HepG2 (cell line): ENCODE data around the gene GDF11. TPM values are rescaled to one million over a fixed set of nuclear protein-coding genes. Genes with fewer than 3 reads are reported as not detected.

Experiments
- CAMTA2 ChIP-seq: sonication (generic); formaldehyde crosslinking; IDR thresholded peaks from 2 replicates; pipeline ENCODE4 v1.4.0; 2020; ENCODE audit warnings: mild to moderate bottlenecking, missing genetic modification reagents, borderline replicate concordance
- DMAP1 ChIP-seq: IDR thresholded peaks from 2 replicates; pipeline ENCODE4 v1.6.1; 2016
- EED ChIP-seq: sonication (generic); formaldehyde crosslinking; IDR thresholded peaks from 2 replicates; pipeline ENCODE4 v1.5.0; 2020; ENCODE audit warnings: mild to moderate bottlenecking, missing genetic modification reagents
- FLYWCH1 ChIP-seq: sonication (generic); formaldehyde crosslinking; IDR thresholded peaks from 2 replicates; pipeline ENCODE4 v1.8.1; 2023; ENCODE audit warnings: mild to moderate bottlenecking, missing genetic modification reagents
- FOXM1 ChIP-seq: sonication (generic); formaldehyde crosslinking; IDR thresholded peaks from 2 replicates; pipeline ENCODE4 v1.5.0; 2020; ENCODE audit warnings: missing genetic modification reagents
- KLF15 ChIP-seq: sonication (generic); formaldehyde crosslinking; IDR thresholded peaks from 2 replicates; pipeline ENCODE4 v1.8.1; 2023; ENCODE audit warnings: borderline replicate concordance, mild to moderate bottlenecking, inconsistent platforms, missing genetic modification reagents, mixed read lengths
- MBD4 ChIP-seq: IDR thresholded peaks from 2 replicates; pipeline ENCODE4 v1.6.1; 2012; ENCODE audit warnings: low read length, inconsistent platforms, borderline replicate concordance
- NFATC3 ChIP-seq: sonication (generic); formaldehyde crosslinking; IDR thresholded peaks from 2 replicates; pipeline ENCODE4 v1.5.1; 2020; ENCODE audit warnings: mild to moderate bottlenecking, missing genetic modification reagents
- NR2C2 ChIP-seq: sonication (generic); formaldehyde crosslinking; IDR thresholded peaks from 2 replicates; pipeline ENCODE4 v1.4.0; 2020; ENCODE audit warnings: missing genetic modification reagents, mild to moderate bottlenecking, moderate library complexity, borderline replicate concordance
- RELA ChIP-seq: sonication (generic); formaldehyde crosslinking; IDR thresholded peaks from 2 replicates; pipeline ENCODE4 v1.4.0; 2020; ENCODE audit warnings: missing genetic modification reagents
- SMAD3 ChIP-seq: sonication (generic); formaldehyde crosslinking; IDR thresholded peaks from 2 replicates; pipeline ENCODE4 v1.4.0; 2020; ENCODE audit warnings: missing genetic modification reagents
- ZNF280B ChIP-seq: sonication (generic); formaldehyde crosslinking; IDR thresholded peaks from 2 replicates; pipeline ENCODE4 v1.5.0; 2020; ENCODE audit warnings: missing genetic modification reagents, mild to moderate bottlenecking, borderline replicate concordance
- ZNF30 ChIP-seq: sonication (generic); formaldehyde crosslinking; IDR thresholded peaks from 2 replicates; pipeline ENCODE4 v1.5.0; 2020; ENCODE audit warnings: mild to moderate bottlenecking, missing genetic modification reagents
- ZNF674 ChIP-seq: sonication (generic); formaldehyde crosslinking; IDR thresholded peaks from 2 replicates; pipeline ENCODE4 v1.5.0; 2020; ENCODE audit warnings: low read depth, mild to moderate bottlenecking, missing genetic modification reagents
- ZNF724P ChIP-seq: sonication (generic); formaldehyde crosslinking; IDR thresholded peaks from 2 replicates; pipeline ENCODE4 v1.8.0; 2022; ENCODE audit warnings: missing genetic modification reagents, borderline replicate concordance
- ZNF768 ChIP-seq: sonication (generic); formaldehyde crosslinking; IDR thresholded peaks from 2 replicates; pipeline ENCODE4 v1.4.0; 2020; ENCODE audit warnings: missing genetic modification reagents
- ZNF775 ChIP-seq: sonication (generic); formaldehyde crosslinking; IDR thresholded peaks from 2 replicates; pipeline ENCODE4 v1.4.0; 2020; ENCODE audit warnings: missing genetic modification reagents, mild to moderate bottlenecking, moderate library complexity, borderline replicate concordance
- ZSCAN30 ChIP-seq: sonication (generic); formaldehyde crosslinking; IDR thresholded peaks from 2 replicates; pipeline ENCODE4 v1.5.0; 2020; ENCODE audit warnings: mild to moderate bottlenecking, missing genetic modification reagents
- polyA plus RNA-seq, 8 experiments: library from polyadenylated mRNA; depleted of rRNA in 3 of 8; stranded (reverse) in 7 of 8; unstranded in 1 of 8; fragments of >200 nt; fragmentation: Illumina TruSeq in 4 of 8; extraction: Trizol in 4 of 8; gene quantifications; 2 replicates each; pipeline versions ENCODE4 v1.2.1 to v1.2.3, GENCODE V29; 2011 to 2016; ENCODE audit warnings: low read depth in 4 of 8, missing spikeins in 1 of 8, mixed read lengths in 1 of 8; ENCODE audit not compliant: insufficient read depth in 1 of 8
- total RNA-seq, 5 experiments: library from RNA; depleted of rRNA; stranded (reverse); fragments of >200 nt; fragmentation: Illumina TruSeq; extraction: Trizol; gene quantifications; 2 replicates each; pipeline ENCODE4 v1.2.3, GENCODE V29; 2016; ENCODE audit warnings: low read depth in 1 of 5
- TF ChIP-seq, protein P1 (sequence below): sonication (generic); formaldehyde crosslinking; IDR thresholded peaks from 2 replicates; pipeline ENCODE4 v1.5.1; 2020; ENCODE audit warnings: missing genetic modification reagents, mild to moderate bottlenecking, borderline replicate concordance
- TF ChIP-seq, protein P2 (sequence below): sonication (generic); formaldehyde crosslinking; IDR thresholded peaks from 2 replicates; pipeline ENCODE4 v1.8.1; 2022; ENCODE audit warnings: mild to moderate bottlenecking, missing genetic modification reagents
- TF ChIP-seq, protein P3 (sequence below): sonication (generic); formaldehyde crosslinking; IDR thresholded peaks from 2 replicates; pipeline ENCODE4 v1.5.0; 2020; ENCODE audit warnings: mild to moderate bottlenecking, missing genetic modification reagents, borderline replicate concordance

The GDF11 gene
- total and polyA plus RNA-seq, 2 of the 13 experiments (the other 11 are each of a cell fraction or from before 2014, with no cell fraction given) = 0.63 to 1.5 TPM

DNA sequence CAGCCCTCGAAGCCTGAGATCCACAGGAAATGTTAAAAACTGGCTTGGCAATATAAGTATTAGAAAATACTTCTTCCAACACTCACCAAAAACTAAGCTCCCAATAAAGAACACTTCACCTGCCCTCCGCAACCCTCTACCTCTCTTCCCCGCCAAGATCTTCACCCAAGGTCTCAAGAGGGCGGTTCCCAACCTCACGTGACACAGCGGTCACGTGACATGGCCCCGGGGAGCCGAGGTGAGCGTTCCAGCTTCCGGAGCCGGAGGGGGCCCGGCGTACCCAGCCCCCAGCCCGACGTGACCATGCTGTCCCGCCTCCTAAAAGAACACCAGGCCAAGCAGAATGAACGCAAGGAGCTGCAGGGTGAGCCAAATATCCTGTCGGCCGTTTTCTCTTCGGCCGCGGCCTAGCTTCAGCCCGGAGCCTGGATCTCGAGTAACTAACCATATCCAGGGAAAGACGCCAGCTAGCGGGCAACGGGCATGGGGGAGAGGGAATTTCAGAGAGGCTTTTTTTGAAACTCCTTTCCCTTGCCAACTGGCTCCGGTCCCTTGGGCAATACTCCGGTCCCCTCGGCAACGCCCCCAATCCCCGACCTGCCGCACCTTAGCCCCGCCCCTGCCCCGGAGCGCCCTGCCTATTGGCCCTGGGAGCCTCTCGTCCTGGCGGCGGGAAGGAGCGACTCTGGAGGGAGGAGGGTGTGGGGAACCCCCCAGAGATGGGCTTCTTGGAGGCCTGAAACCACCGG is 26.9 kb upstream of the GDF11 start, which contains the start of gene BLOC1S1 (continued):
- TF ChIP-seq, protein P1, sequence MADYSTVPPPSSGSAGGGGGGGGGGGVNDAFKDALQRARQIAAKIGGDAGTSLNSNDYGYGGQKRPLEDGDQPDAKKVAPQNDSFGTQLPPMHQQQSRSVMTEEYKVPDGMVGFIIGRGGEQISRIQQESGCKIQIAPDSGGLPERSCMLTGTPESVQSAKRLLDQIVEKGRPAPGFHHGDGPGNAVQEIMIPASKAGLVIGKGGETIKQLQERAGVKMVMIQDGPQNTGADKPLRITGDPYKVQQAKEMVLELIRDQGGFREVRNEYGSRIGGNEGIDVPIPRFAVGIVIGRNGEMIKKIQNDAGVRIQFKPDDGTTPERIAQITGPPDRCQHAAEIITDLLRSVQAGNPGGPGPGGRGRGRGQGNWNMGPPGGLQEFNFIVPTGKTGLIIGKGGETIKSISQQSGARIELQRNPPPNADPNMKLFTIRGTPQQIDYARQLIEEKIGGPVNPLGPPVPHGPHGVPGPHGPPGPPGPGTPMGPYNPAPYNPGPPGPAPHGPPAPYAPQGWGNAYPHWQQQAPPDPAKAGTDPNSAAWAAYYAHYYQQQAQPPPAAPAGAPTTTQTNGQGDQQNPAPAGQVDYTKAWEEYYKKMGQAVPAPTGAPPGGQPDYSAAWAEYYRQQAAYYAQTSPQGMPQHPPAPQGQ (CRISPR knock-in tag) = no peak
- TF ChIP-seq ZNF768 (CRISPR knock-in tag) (peak; percentile 66), FLYWCH1 (CRISPR knock-in tag) (no peak), RELA (CRISPR knock-in tag) (0 out of 2 replicates have a peak, but pooled peaks have one; percentile 73), NR2C2 (CRISPR knock-in tag) (peak; percentile 76; the same call in 1 of the 2 replicates), FOXM1 (CRISPR knock-in tag) (no peak), CAMTA2 (CRISPR knock-in tag) (no peak), EED (CRISPR knock-in tag) (0 out of 2 replicates have a peak, but pooled peaks have one; percentile 53), ZNF724P (CRISPR knock-in tag) (0 out of 2 replicates have a peak, but pooled peaks have one; percentile 41), ZNF775 (CRISPR knock-in tag) (no peak), ZSCAN30 (no peak), KLF15 (CRISPR knock-in tag) (peak; percentile 56; the same call in 1 of the 2 replicates), SMAD3 (CRISPR knock-in tag) (peak; percentile 53; the same call in 1 of the 2 replicates), ZNF280B (CRISPR knock-in tag) (peak; percentile 64; the same call in 1 of the 2 replicates), ZNF674 (CRISPR knock-in tag) (no peak), MBD4 (no peak), DMAP1 (CRISPR knock-in tag) (peak; percentile 80; the same call in 1 of the 2 replicates), ZNF30 (CRISPR knock-in tag) (no peak), NFATC3 (CRISPR knock-in tag) (no peak)
- TF ChIP-seq, protein P2, sequence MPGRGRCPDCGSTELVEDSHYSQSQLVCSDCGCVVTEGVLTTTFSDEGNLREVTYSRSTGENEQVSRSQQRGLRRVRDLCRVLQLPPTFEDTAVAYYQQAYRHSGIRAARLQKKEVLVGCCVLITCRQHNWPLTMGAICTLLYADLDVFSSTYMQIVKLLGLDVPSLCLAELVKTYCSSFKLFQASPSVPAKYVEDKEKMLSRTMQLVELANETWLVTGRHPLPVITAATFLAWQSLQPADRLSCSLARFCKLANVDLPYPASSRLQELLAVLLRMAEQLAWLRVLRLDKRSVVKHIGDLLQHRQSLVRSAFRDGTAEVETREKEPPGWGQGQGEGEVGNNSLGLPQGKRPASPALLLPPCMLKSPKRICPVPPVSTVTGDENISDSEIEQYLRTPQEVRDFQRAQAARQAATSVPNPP (CRISPR knock-in tag) = no peak
- TF ChIP-seq, protein P3, sequence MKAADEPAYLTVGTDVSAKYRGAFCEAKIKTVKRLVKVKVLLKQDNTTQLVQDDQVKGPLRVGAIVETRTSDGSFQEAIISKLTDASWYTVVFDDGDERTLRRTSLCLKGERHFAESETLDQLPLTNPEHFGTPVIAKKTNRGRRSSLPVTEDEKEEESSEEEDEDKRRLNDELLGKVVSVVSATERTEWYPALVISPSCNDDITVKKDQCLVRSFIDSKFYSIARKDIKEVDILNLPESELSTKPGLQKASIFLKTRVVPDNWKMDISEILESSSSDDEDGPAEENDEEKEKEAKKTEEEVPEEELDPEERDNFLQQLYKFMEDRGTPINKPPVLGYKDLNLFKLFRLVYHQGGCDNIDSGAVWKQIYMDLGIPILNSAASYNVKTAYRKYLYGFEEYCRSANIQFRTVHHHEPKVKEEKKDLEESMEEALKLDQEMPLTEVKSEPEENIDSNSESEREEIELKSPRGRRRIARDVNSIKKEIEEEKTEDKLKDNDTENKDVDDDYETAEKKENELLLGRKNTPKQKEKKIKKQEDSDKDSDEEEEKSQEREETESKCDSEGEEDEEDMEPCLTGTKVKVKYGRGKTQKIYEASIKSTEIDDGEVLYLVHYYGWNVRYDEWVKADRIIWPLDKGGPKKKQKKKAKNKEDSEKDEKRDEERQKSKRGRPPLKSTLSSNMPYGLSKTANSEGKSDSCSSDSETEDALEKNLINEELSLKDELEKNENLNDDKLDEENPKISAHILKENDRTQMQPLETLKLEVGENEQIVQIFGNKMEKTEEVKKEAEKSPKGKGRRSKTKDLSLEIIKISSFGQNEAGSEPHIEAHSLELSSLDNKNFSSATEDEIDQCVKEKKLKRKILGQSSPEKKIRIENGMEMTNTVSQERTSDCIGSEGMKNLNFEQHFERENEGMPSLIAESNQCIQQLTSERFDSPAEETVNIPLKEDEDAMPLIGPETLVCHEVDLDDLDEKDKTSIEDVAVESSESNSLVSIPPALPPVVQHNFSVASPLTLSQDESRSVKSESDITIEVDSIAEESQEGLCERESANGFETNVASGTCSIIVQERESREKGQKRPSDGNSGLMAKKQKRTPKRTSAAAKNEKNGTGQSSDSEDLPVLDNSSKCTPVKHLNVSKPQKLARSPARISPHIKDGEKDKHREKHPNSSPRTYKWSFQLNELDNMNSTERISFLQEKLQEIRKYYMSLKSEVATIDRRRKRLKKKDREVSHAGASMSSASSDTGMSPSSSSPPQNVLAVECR (CRISPR knock-in tag) = peak; percentile 98
